Bronchial epithelial cell (primary cell): Measurements from ENCODE around the gene CD200R1. TPM values are rescaled to one million over a fixed set of nuclear protein-coding genes. Genes with fewer than 3 reads are reported as not detected.

Experiments
- DNase-seq: peaks from one replicate; pipeline ENCODE4 v3.0.0-alpha.2; 2010; ENCODE audit warnings: low read depth
- FAIRE-seq: peaks from 2 replicates; lab custom pipeline; 2011; peaks lifted over from hg19 to GRCh38; lab: Jason Lieb, UNC
- H3K27me3 ChIP-seq: 2 replicates; pipeline ENCODE4 v1.5.1; 2011; ENCODE audit warnings: low read length; ENCODE audit not compliant: control insufficient read depth, insufficient read depth
- H3K36me3 ChIP-seq: 2 replicates; pipeline ENCODE4 v1.5.1; 2011; ENCODE audit warnings: low read length; ENCODE audit not compliant: control insufficient read depth, insufficient read depth
- H3K4me3 ChIP-seq: 2 replicates; pipeline ENCODE4 v1.5.1; 2011; ENCODE audit warnings: mild to moderate bottlenecking, low read depth, low read length, control low read depth
- total RNA-seq: library from RNA; depleted of rRNA; stranded (reverse); fragments of >200 nt; gene quantifications from 2 replicates; pipeline ENCODE4 v1.2.1, GENCODE V29; 2014
- TF ChIP-seq, protein P1 (sequence below): IDR thresholded peaks from 2 replicates; pipeline ENCODE4 v1.5.1; 2011; ENCODE audit warnings: mild to moderate bottlenecking, moderate library complexity, low read length, control low read depth, inconsistent platforms; ENCODE audit not compliant: insufficient read depth, severe bottlenecking

Gene CD200R1
- total RNA-seq, 1 donor from 2014 or later, result not detected

DNA sequence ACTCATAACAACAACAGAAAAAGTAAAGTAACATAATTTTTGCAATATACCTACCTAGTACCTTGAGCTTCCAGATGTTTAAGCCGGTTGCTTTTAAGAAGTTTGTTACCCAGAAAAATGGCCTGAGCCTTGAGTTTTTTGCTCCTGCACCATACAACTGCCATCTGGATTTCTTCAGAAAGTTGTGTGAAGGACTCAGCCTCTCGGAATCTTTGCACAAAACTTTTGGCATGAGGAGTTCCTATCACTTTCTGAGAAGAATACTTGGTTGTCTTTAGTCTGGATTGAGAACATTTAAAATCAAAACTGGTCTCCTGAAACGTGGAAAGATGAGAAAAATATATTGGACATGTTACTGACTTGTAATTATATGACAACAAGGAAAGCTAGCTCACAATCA lies 33.2 kb upstream of the CD200R1 start:
- Histone ChIP-seq H3K27me3 (no peaks in the 10 kb centered on the region), H3K36me3 (peaks cover 4% of the 10 kb centered on the region), H3K4me3 (no peak overlapping the region)
- DNase-seq (no peak), FAIRE-seq (no peak)
- TF ChIP-seq, protein P1, sequence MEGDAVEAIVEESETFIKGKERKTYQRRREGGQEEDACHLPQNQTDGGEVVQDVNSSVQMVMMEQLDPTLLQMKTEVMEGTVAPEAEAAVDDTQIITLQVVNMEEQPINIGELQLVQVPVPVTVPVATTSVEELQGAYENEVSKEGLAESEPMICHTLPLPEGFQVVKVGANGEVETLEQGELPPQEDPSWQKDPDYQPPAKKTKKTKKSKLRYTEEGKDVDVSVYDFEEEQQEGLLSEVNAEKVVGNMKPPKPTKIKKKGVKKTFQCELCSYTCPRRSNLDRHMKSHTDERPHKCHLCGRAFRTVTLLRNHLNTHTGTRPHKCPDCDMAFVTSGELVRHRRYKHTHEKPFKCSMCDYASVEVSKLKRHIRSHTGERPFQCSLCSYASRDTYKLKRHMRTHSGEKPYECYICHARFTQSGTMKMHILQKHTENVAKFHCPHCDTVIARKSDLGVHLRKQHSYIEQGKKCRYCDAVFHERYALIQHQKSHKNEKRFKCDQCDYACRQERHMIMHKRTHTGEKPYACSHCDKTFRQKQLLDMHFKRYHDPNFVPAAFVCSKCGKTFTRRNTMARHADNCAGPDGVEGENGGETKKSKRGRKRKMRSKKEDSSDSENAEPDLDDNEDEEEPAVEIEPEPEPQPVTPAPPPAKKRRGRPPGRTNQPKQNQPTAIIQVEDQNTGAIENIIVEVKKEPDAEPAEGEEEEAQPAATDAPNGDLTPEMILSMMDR, result no peak

DNA sequence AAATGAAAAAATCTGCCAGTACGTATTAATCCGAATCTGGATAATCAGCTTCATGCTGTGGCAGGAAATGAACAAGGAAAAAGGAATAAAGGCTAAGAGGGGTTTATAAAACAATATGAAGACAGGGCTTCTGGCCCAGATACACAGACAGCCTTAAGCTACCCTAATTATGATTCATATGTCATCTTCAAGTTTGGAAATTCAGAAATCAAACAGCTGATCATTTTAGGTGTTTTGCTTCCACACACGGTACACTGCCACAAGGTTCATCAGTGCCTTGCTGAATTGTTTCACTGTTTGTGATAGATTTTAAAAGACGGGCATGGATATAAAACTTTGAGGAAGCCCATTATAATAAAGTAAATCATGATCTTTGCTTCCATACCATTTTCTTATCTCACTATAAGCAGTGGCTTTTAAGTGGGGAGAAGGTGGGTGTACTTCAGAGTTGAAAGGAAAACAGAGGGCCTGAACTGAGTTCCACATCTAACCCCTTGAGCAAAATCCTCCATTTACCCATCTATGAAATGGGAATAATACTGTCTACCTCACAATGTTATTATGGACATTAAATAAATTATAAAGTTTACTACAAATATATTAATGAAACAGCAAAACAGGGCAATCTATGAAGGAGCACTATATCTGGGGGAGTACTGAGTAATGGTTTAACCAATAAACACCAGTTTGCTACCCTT lies 31.6 kb upstream of the CD200R1 start:
- H3K36me3 ChIP-seq, result peaks cover 3% of the 10 kb centered on the region
- FAIRE-seq (no peak), DNase-seq (no peak)
- H3K4me3 ChIP-seq, result no peak overlapping the region
- no peaks in the 10 kb centered on the region for H3K27me3 ChIP-seq
- TF ChIP-seq, protein P1, result no peak

DNA sequence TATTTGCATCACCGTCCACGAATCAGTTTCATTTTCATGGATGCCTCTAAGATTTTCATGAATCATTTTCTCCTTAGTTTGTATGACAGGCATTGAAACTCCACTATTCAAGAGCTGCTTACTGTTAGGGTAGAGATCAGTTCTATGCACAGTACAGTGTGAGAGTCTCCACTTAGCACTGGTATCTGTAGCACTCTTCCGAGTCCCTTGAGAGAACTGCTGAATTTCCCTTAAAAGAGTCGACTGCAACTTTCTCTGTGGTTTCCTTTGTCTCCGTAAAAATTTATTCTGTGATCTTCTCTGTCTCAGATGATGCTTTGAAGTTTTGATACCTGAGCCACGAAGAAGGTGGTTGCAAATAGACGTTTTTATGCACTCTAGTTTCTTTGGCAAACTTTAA lies 30.7 kb upstream of the CD200R1 start:
- Histone ChIP-seq H3K36me3 (peaks cover 3% of the 10 kb centered on the region), H3K27me3 (no peaks in the 10 kb centered on the region), H3K4me3 (no peak overlapping the region)
- FAIRE-seq (no peak), DNase-seq (no peak)
- TF ChIP-seq, protein P1, result no peak

DNA sequence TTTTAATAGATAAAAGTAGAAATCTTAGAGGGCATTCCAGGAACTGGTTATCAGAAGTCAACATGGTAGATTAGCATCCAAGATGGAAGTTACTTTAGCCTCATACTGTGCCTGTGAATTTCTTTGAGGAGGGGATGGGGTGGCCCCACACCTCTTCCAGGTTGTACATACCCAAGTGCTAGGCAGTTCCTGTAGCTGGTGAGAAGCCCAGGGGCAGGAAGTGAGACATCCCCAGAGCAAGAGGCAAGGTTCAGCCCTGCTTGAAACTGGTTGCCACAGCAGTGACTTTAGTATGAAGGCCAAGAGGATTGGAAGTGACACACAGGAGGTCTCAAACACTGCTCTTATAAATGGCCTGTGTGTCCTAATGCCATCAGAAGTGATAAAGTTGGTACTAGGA lies 27.8 kb upstream of the CD200R1 start:
- Histone ChIP-seq H3K36me3 (peaks cover 3% of the 10 kb centered on the region), H3K4me3 (no peak overlapping the region), H3K27me3 (no peaks in the 10 kb centered on the region)
- TF ChIP-seq, protein P1, result no peak
- FAIRE-seq (no peak), DNase-seq (no peak)

DNA sequence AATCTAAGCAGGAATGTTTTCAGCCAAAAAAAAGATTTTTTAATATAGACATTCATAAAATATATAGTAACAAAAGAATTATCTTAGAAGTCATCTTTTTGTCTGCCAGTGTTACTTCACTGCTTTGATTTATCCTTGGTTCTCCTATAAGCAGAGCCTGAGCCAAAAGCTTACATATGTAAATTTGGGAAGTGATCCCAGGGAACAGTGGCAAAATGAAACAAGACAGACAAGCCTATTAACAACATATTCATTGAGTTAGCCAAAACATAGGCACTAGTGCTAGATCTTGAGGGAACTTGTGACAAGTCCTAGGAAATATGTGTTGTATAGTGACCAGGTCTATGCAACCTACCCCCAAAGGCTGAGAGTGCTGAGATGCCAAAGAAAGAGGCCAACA lies 27.1 kb upstream of the CD200R1 start:
- H3K4me3 ChIP-seq, result no peak overlapping the region
- TF ChIP-seq, protein P1, result no peak
- FAIRE-seq (no peak), DNase-seq (no peak)
- peaks cover 1% of the 10 kb centered on the region for H3K36me3 ChIP-seq
- H3K27me3 ChIP-seq, result no peaks in the 10 kb centered on the region

DNA sequence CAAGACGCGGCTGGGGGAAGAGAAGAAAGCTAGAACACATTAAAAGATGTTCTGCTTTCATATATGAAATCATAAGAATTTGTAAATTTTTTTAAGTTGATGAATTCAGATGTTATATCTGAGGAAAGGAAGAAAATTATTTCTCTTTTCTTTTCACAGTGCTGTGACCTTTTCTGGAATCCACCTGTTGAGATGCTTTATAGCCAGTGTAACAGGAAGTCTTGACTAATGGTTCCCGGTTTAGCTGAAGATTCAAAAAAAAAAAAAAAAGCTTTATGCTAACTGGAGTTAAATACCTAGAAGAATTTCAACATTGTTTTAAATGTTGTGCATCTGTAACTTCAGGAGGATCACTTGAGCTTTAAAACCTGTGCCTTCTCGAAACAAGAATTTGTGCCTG lies 25.8 kb upstream of the CD200R1 start:
- no peak overlapping the region for H3K4me3 ChIP-seq
- no peaks in the 10 kb centered on the region for H3K27me3 ChIP-seq
- FAIRE-seq, result no peak
- TF ChIP-seq, protein P1, result no peak
- DNase-seq, result no peak
- no peaks in the 10 kb centered on the region for H3K36me3 ChIP-seq
